ENCODE data around the gene DUSP2. TPM values are rescaled to one million over a fixed set of nuclear protein-coding genes. Genes with fewer than 3 reads are reported as not detected.

DUSP2 gene
- total RNA-seq, 1 donor from 2014 or later: 25.7 TPM

- intact Hi-C loops (cut with micrococcal nuclease): loop anchor here (10.0 kb wide), 1 partner anchor 92 kb away; no protein-coding TSS in a partner anchor
Measured at GRCh38 chr2:96116424-96116878, 28.8 kb downstream of the DUSP2 start, which contains the start of gene ADRA2B. Gene ADRA2B (minus strand): TSS chr2:96116571. CDS start chr2:96116149, 422 bp downstream.

DNA sequence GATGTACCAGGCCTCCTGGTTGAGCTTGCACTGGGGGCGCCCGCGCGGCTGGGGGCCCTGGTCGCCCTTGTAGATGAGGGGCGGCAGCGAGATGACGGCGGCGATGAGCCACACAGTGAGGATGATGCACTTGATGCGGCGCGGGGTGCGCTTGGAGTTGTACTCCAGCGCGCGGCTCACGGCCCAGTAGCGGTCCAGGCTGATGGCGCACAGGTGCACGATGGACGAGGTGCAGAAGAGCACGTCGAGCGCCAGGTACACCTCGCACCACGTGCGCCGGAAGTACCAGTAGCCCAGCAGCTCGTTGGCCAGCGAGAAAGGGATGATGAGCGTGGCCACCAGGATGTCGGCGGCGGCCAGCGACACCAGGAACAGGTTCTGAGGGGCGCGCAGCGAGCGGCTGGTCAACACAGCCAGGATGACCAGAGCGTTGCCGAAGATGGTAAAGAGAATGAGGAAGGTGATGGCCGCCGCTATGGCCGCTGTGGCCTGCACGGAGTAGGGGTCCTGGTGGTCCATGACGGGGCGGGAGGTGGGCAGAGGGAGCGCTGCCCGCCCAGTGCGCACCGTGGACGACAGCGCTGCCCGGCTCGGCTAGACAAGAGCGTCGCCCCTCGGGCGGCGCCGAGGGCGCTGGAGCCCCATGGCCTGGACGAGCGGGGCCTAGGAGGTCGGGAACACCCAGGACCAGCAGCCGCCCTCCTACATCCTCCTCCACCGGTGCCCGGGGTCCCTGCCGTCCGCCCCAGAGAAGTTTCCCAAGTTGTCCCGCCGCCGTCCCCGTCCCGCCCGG is 29.4 kb downstream of the DUSP2 start:
- intact Hi-C loops (cut with micrococcal nuclease): loop anchor here (10.0 kb wide), 1 partner anchor 91 kb away; no protein-coding TSS in a partner anchor

DNA sequence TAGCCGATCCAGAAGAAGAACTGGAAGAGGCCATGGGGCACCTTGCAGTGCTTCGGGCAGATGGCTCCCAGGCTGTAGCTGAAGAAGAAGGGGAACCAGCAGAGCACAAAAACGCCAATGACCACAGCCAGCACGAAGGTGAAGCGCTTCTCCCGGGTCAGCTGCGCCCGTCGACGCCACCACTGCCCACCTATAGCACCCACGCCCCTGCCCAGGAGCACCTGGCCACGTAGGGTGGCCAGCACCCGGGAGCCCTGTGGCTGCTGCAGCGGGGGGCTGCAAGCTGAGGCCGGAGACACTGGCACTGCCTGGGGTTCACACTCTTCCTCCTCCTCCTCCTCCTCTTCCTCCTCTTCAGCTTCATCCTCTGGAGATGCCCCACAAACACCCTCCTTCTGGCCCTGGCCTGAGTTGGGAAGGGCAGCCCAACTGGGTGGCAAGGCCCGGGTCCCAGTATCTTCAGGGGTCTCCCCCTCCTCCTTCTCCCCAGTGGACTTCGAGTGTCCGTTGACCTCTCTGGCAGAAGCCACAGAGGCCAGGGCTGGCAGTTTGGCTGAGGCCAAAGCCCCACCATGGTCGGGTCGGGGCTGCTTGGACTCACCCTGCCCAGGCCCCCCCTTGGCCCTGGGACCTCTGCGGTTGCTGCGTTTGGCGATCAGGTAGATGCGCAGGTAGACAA is 30.2 kb downstream of the DUSP2 start:
- intact Hi-C loops (cut with micrococcal nuclease): loop anchor here (10.0 kb wide), 1 partner anchor 90 kb away; no protein-coding TSS in a partner anchor

GRCh38 chr2:96114546-96114902 is 30.7 kb downstream of the DUSP2 start:
- intact Hi-C loops (cut with micrococcal nuclease): loop anchor here (10.0 kb wide), 1 partner anchor 90 kb away; no protein-coding TSS in a partner anchor

- intact Hi-C loops (cut with micrococcal nuclease): loop anchor here (10.0 kb wide), 1 partner anchor 89 kb away; no protein-coding TSS in a partner anchor
Measured at GRCh38 chr2:96113951-96114350, 31.3 kb downstream of the DUSP2 start.

GRCh38 chr2:96113367-96113677 is 31.9 kb downstream of the DUSP2 start:
- intact Hi-C loops (cut with micrococcal nuclease): loop anchor here (10.0 kb wide), 1 partner anchor 89 kb away; no protein-coding TSS in a partner anchor

DNA sequence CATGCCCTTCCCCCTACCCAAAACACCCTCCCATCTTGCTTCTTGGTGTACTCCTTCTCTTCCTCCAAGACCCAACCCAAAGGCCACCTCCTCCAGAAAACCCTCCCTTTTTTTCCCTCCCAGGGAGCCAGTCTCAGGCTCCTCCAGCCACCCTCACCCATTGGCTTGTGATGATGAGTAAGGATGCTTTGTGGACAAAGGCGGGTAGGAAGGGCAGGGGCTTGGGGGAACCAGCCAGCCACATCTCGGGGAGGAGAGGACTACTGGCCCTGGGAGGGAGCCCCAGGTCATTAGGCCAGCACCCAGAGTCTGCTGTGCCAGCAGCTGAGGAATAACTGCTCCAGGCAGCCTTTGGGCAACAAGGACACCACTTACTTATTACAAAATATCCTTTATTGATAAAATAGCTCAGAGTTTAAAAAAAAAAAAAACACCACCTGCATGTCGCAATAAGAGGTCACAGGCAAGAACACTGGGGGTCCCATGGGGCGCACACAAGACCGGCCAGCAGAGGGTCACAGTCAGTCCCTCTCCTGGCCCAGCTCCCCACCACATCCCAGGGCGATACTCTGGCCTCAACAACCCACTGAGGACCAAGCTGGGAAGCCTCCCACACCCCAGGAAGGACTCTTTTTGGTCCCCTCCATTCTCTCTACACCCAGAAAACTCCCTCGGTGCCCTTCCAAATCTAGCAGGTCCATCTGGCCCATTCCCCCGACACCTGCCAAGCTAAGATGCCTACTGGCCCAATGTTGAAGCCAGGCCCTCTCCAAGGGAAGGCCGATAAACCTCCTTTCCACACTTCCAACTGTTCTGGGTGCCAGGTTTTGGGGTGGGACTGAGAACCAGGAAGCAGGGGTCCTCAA is 32.5 kb downstream of the DUSP2 start:
- intact Hi-C loops (cut with micrococcal nuclease): loop anchor here (10.0 kb wide), 1 partner anchor 88 kb away; no protein-coding TSS in a partner anchor

- intact Hi-C loops (cut with micrococcal nuclease): loop anchor here (10.0 kb wide), 1 partner anchor 87 kb away; no protein-coding TSS in a partner anchor
Measured at GRCh38 chr2:96111823-96112500, 33.3 kb downstream of the DUSP2 start.

DNA sequence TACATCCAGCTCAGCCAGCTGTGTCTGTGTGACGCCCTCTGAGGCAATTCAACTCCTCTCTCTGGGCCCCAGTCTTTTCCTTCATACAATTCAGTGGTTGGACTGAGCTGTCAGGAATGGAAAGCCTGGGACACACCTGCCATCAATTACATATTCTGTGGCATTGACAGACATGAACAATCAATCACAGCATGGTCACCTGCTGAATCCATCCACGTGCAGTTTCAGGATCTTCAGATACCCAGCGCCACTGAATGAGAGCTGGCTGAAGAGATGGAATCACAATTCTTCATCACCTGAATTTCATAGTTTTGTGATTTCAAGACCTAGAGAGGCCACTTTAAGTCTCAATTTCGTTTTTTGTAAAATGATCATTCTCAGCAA is 34.0 kb downstream of the DUSP2 start:
- intact Hi-C loops (cut with micrococcal nuclease): loop anchor here (10.0 kb wide), 1 partner anchor 86 kb away; no protein-coding TSS in a partner anchor

GRCh38 chr2:96110621-96111256 is 34.5 kb downstream of the DUSP2 start:
- intact Hi-C loops (cut with micrococcal nuclease): loop anchor here (10.0 kb wide), 1 partner anchor 86 kb away; no protein-coding TSS in a partner anchor

DNA sequence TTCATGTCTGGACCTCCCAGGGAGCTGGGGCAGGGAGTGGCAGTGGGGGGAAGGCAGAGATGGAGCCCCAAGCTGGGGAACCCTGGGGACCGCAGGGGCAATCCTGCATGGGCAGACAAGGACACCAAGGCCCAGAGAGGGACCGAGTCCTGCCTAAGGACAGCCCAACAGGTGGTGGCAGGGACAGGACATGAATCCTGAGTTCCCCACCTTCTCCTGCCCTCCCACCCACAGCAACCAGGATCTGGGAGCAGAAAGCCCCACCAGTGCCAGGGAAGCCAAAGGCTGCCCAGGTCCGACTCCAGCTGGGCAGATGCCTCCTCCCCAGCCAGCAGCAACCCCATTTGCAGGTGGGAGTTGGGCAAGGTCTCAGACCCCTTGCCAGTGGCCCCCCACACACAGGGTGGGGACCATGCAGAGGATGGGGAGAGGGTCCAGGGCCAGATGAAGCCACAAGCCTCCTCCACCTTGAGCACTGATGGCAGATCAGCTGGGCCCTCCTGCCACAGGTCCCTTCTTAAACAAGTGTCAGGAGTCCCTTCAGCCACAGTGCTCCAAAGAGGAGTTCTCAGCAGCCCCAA is 35.2 kb downstream of the DUSP2 start:
- intact Hi-C loops (cut with micrococcal nuclease): loop anchor here (10.0 kb wide), 1 partner anchor 85 kb away; no protein-coding TSS in a partner anchor

- intact Hi-C loops (cut with micrococcal nuclease): no loop called here
Measured at GRCh38 chr2:96109361-96109680, 35.9 kb downstream of the DUSP2 start.

GRCh38 chr2:96108541-96109360 is 36.5 kb downstream of the DUSP2 start:
- intact Hi-C loops (cut with micrococcal nuclease): no loop called here

DNA sequence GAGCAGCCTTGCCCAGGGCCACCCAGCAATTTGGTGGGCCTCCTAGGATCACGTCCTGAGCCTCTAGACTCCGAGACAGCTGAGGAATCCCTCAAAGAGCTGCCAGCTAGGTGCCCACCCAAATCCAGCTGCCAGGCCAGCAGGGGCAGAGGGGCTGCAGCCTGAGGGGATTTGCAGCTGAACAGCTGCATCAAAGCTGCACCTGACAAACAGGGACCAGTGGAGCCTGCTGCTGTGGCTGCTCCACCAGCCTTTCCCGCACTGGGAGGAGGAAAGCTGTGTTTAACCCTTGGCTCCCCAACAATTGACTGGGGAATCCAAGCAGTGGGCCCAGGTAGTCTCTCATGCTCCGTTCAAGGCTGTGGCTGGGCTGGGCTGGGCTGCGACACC is 37.1 kb downstream of the DUSP2 start:
- intact Hi-C loops (cut with micrococcal nuclease): no loop called here

GRCh38 chr2:96107708-96108065 is 37.6 kb downstream of the DUSP2 start:
- intact Hi-C loops (cut with micrococcal nuclease): no loop called here

DNA sequence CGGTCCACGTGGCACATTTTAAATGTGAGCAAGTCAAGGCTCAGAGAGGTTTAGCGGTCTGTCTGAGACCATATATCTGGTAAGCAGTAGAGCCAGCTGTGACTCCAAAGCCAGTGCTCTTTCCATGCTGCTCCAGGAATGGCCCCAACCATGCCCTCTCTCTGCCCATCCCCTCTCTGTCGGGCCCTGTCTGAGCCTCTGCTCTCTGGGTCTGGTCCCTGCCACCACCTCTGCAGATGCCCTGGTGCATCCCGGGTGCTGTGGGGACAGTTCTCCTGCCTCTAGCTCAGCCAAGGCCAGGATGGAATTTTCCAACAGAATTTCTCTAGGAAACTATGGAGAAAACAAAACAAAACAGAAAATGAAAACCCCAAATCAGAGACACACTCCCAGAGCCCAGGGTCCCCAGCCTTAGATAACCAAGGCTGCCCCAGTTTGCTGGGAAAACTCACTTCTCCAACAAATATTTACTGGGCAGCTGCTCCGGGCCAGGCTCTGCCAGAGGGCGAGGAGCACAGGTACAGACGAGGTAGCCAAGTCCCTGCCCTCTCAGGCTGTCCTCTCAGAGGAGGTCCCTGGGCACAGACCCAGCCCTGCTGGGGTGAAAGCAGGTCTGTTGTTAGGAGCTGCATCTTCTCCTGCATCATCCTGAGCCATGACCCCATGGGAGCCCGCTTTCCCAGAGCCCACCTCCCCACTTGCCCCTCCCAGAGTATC is 38.1 kb downstream of the DUSP2 start:
- intact Hi-C loops (cut with micrococcal nuclease): no loop called here

DNA sequence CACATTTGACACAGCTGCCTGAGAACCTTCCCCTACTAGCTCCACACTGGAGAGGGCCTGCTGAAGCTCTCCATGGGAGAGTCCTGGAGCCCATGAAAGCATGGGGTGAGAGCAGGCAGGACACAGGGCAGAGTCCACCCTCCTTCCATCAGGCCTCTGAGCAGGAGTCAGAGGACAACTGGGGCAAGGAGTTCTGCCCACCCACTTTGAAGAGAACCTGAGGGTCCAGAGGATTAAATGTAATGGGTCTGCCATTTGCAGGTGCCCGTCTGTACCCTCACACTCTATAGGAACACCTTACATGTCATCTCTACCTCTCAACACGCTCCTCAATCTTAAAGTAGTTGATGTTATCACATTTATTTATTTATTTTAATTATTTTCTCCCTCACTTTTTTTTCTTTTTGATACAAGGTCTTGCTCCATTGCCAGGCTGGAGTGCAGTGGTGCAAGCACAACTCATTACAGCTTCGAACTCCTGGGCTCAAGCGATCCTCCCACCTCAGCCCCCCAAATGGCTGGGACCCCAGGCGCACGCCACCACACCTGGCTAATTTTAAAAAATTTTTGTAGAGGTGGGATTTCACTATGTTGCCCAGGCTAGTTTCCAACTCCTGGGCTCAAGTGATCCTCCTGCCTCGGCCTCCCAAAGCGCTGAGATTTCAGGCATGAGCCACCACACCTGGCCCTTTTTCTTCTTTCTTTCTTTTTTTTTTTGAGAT is 39.1 kb downstream of the DUSP2 start:
- intact Hi-C loops (cut with micrococcal nuclease): no loop called here
